Ammon's horn (tissue), 1 donor: ENCODE measurements around the gene GCAT.
A peak's percentile ranks its signal among the peaks of the same experiment; 100 is the strongest.

ENCODE experiments used
- DNase-seq: peaks from one replicate; pipeline ENCODE4 v3.0.0-alpha.2; 2016; ENCODE audit warnings: low spot score

Gene GCAT

GRCh38 chr22:37809672-37810333 is 2.1 kb downstream of the GCAT start:
- no peak for DNase-seq

- no peak for DNase-seq
Observed at GRCh38 chr22:37811867-37812266, 4.1 kb downstream of the GCAT start.

- no peak for DNase-seq
Observed at GRCh38 chr22:37812869-37813678, 5.3 kb downstream of the GCAT start.

GRCh38 chr22:37815593-37815992 is 7.9 kb downstream of the GCAT start:
- DNase-seq, result no peak

GRCh38 chr22:37816543-37817180 is 8.9 kb downstream of the GCAT start:
- DNase-seq, result no peak

GRCh38 chr22:37817705-37818408 is 10.1 kb downstream of the GCAT start:
- DNase-seq, result peak; percentile 88

GRCh38 chr22:37818409-37819104 is 10.8 kb downstream of the GCAT start:
- peak; percentile 55 for DNase-seq

- DNase-seq, result no peak
Observed at GRCh38 chr22:37819105-37819433, 11.3 kb downstream of the GCAT start.

GRCh38 chr22:37820350-37820749 is 12.6 kb downstream of the GCAT start:
- DNase-seq, result no peak

GRCh38 chr22:37822079-37822833 is 14.5 kb downstream of the GCAT start:
- DNase-seq, result no peak

GRCh38 chr22:37823134-37823985 is 15.6 kb downstream of the GCAT start, which contains the start of gene GALR3:
TSS of gene GALR3 (plus strand) at chr22:37823382. CDS start at chr22:37823407, 25 bp downstream.
- DNase-seq, result no peak

GRCh38 chr22:37824674-37825641 is 17.2 kb downstream of the GCAT start:
- DNase-seq, result no peak

- peak; percentile 76 for DNase-seq
Observed at GRCh38 chr22:37827056-37827455, 19.3 kb downstream of the GCAT start.

GRCh38 chr22:37830093-37830842 is 22.5 kb downstream of the GCAT start:
- no peak for DNase-seq

- DNase-seq, result no peak
Observed at GRCh38 chr22:37831472-37831871, 23.7 kb downstream of the GCAT start.

- no peak for DNase-seq
Observed at GRCh38 chr22:37832022-37832857, 24.5 kb downstream of the GCAT start.
